NCI-H2196 treated with DMSO at 0.1 percent for 48 hours (cell line): ENCODE data around the gene FGD3.

Experiments
- DNase-seq: peaks from one replicate; lab custom pipeline; 2025; ENCODE audit not compliant: unreplicated experiment; lab: John Stamatoyannopoulos, UW

Gene FGD3

GRCh38 chr9:92954886-92955285, 7.6 kb downstream of the FGD3 start:
- no peak for DNase-seq

- no peak for DNase-seq
These were observed 13.4 kb downstream of the FGD3 start for GRCh38 chr9:92960561-92961290.

- DNase-seq, result no peak
These were observed 14.4 kb downstream of the FGD3 start for GRCh38 chr9:92961627-92962302.

- no peak for DNase-seq
These were observed 15.0 kb downstream of the FGD3 start for GRCh38 chr9:92962303-92962649.

- no peak for DNase-seq
These were observed 15.5 kb downstream of the FGD3 start for GRCh38 chr9:92962846-92963245.

GRCh38 chr9:92963831-92964606, 16.7 kb downstream of the FGD3 start:
- DNase-seq, result no peak

GRCh38 chr9:92964607-92965060, 17.3 kb downstream of the FGD3 start:
- DNase-seq, result no peak

- no peak for DNase-seq
These were observed 17.9 kb downstream of the FGD3 start for GRCh38 chr9:92965061-92965758.

- no peak for DNase-seq
These were observed 18.6 kb downstream of the FGD3 start for GRCh38 chr9:92965759-92966517.

GRCh38 chr9:92966518-92966800, 19.1 kb downstream of the FGD3 start:
- DNase-seq, result no peak

- no peak for DNase-seq
These were observed 20.8 kb downstream of the FGD3 start for GRCh38 chr9:92968081-92968480.

- DNase-seq, result no peak
These were observed 22.5 kb downstream of the FGD3 start for GRCh38 chr9:92969516-92970466.

- DNase-seq, result no peak
These were observed 23.2 kb downstream of the FGD3 start for GRCh38 chr9:92970467-92970923.

- no peak for DNase-seq
These were observed 23.8 kb downstream of the FGD3 start for GRCh38 chr9:92971121-92971520.

- no peak for DNase-seq
These were observed 24.5 kb downstream of the FGD3 start for GRCh38 chr9:92971776-92972175.

GRCh38 chr9:92973700-92974099, 26.4 kb downstream of the FGD3 start:
- no peak for DNase-seq

GRCh38 chr9:92974161-92974661, 26.9 kb downstream of the FGD3 start:
- no peak for DNase-seq

- DNase-seq, result no peak
These were observed 27.7 kb downstream of the FGD3 start for GRCh38 chr9:92974761-92975755.
